HEK293 (cell line): ENCODE data around the gene P2RY2.

Source experiments
- CTCF ChIA-PET: fragments of 350-600 bp; formaldehyde crosslinking; extraction: SDS; loops from one replicate; lab custom pipeline; 2021; ENCODE audit warnings: antibody characterized with exemption; lab: Yijun Ruan, JAX
- POLR2A ChIA-PET: fragments of 300-600 bp; formaldehyde crosslinking; extraction: SDS; loops from one replicate; lab custom pipeline; 2020; ENCODE audit warnings: antibody characterized with exemption, inconsistent platforms; lab: Yijun Ruan, JAX
- H3K27ac ChIP-seq: fragments of 200-500 bp; sonication (Bioruptor generic); 2 replicates; pipeline ENCODE4 v1.5.1; 2014; ENCODE audit warnings: low read depth, low read length, control low read depth, inconsistent platforms; ENCODE audit errors: extremely low read depth
- H3K36me3 ChIP-seq, 2 experiments: fragments of 200-500 bp in 1 of 2; sonication (Bioruptor generic) in 1 of 2; 1 replicate in 1 of 2; 2 replicates in 1 of 2; pipeline ENCODE4 v1.5.1; 2014 to 2017; ENCODE audit warnings: inconsistent platforms in 2 of 2, low read length in 2 of 2; ENCODE audit not compliant: control insufficient read depth in 2 of 2, insufficient read depth in 1 of 2
- H3K4me1 ChIP-seq: fragments of 200-500 bp; sonication (Bioruptor generic); 2 replicates; pipeline ENCODE4 v1.5.1; 2014; ENCODE audit warnings: mild to moderate bottlenecking, low read length, inconsistent platforms; ENCODE audit not compliant: control insufficient read depth, insufficient read depth
- H3K4me3 ChIP-seq: 2 replicates; pipeline ENCODE4 v1.5.1; 2011; ENCODE audit warnings: low read depth, mild to moderate bottlenecking, control low read depth, low read length, moderate library complexity
- H3K9me3 ChIP-seq: fragments of 200-500 bp; sonication (Bioruptor generic); 2 replicates; pipeline ENCODE4 v1.5.1; 2014; ENCODE audit warnings: low read depth, low read length, inconsistent platforms; ENCODE audit not compliant: control insufficient read depth, insufficient read depth
- GLIS1 ChIP-seq: fragments of 450-650 bp; formaldehyde crosslinking; IDR thresholded peaks from 2 replicates; pipeline ENCODE4 v1.5.1; 2016; ENCODE audit warnings: missing biosample characterization, missing genetic modification characterization
- KLF7 ChIP-seq: fragments of 450-650 bp; formaldehyde crosslinking; IDR thresholded peaks from 2 replicates; pipeline ENCODE4 v1.5.1; 2016; ENCODE audit warnings: missing biosample characterization, missing genetic modification characterization, borderline replicate concordance
- SCRT2 ChIP-seq: fragments of 450-650 bp; formaldehyde crosslinking; IDR thresholded peaks from 2 replicates; pipeline ENCODE4 v1.5.1; 2016; ENCODE audit warnings: missing biosample characterization, missing genetic modification characterization
- ZBTB1 ChIP-seq: fragments of 450-650 bp; formaldehyde crosslinking; IDR thresholded peaks from 2 replicates; pipeline ENCODE4 v1.5.1; 2016; ENCODE audit warnings: missing biosample characterization, missing genetic modification characterization
- ZBTB8A ChIP-seq: fragments of 450-650 bp; formaldehyde crosslinking; IDR thresholded peaks from 2 replicates; pipeline ENCODE4 v1.5.1; 2016; ENCODE audit warnings: missing biosample characterization, missing genetic modification characterization
- ZNF138 ChIP-seq: fragments of 450-650 bp; formaldehyde crosslinking; IDR thresholded peaks from 2 replicates; pipeline ENCODE4 v1.5.1; 2016; ENCODE audit warnings: missing biosample characterization, missing genetic modification characterization, borderline replicate concordance
- ZNF16 ChIP-seq: fragments of 450-650 bp; formaldehyde crosslinking; IDR thresholded peaks from 2 replicates; pipeline ENCODE4 v1.5.1; 2016; ENCODE audit warnings: low read depth, missing biosample characterization, missing genetic modification characterization
- ZNF175 ChIP-seq: fragments of 450-650 bp; formaldehyde crosslinking; IDR thresholded peaks from 2 replicates; pipeline ENCODE4 v1.5.1; 2016; ENCODE audit warnings: missing biosample characterization, missing genetic modification characterization
- ZNF23 ChIP-seq: fragments of 450-650 bp; formaldehyde crosslinking; IDR thresholded peaks from 2 replicates; pipeline ENCODE4 v1.5.1; 2016; ENCODE audit warnings: missing biosample characterization, missing genetic modification characterization, borderline replicate concordance
- ZNF335 ChIP-seq: fragments of 450-650 bp; formaldehyde crosslinking; conservative IDR thresholded peaks from 2 replicates; pipeline ENCODE4 v1.5.1; 2016; ENCODE audit warnings: missing biosample characterization, missing genetic modification characterization
- ZNF423 ChIP-seq: fragments of 450-650 bp; formaldehyde crosslinking; IDR thresholded peaks from 2 replicates; pipeline ENCODE4 v1.5.1; 2016; ENCODE audit warnings: missing biosample characterization, missing genetic modification characterization
- ZNF610 ChIP-seq: fragments of 450-650 bp; formaldehyde crosslinking; IDR thresholded peaks from 2 replicates; pipeline ENCODE4 v1.5.1; 2016; ENCODE audit warnings: missing biosample characterization, missing genetic modification characterization, borderline replicate concordance
- ZNF623 ChIP-seq: fragments of 450-650 bp; formaldehyde crosslinking; IDR thresholded peaks from 2 replicates; pipeline ENCODE4 v1.5.1; 2016; ENCODE audit warnings: missing biosample characterization, missing genetic modification characterization
- ZNF626 ChIP-seq: fragments of 450-650 bp; sonication (Bioruptor Pico); formaldehyde crosslinking; IDR thresholded peaks from 2 replicates; pipeline ENCODE4 v1.5.1; 2018; ENCODE audit warnings: missing biosample characterization, missing genetic modification characterization, inconsistent platforms
- ZNF785 ChIP-seq: fragments of 450-650 bp; formaldehyde crosslinking; IDR thresholded peaks from 2 replicates; pipeline ENCODE4 v1.5.1; 2016; ENCODE audit warnings: missing biosample characterization, missing genetic modification characterization
- TF ChIP-seq, protein P1 (sequence below): fragments of 450-650 bp; formaldehyde crosslinking; IDR thresholded peaks from 2 replicates; pipeline ENCODE4 v1.5.1; 2016; ENCODE audit warnings: missing biosample characterization, missing genetic modification characterization
- TF ChIP-seq, protein P2 (sequence below): fragments of 450-650 bp; formaldehyde crosslinking; IDR thresholded peaks from 2 replicates; pipeline ENCODE4 v1.5.1; 2017; ENCODE audit warnings: missing biosample characterization, missing genetic modification characterization
- TF ChIP-seq, protein P3 (sequence below): fragments of 450-650 bp; formaldehyde crosslinking; IDR thresholded peaks from 2 replicates; pipeline ENCODE4 v1.5.1; 2016; ENCODE audit warnings: missing biosample characterization, missing genetic modification characterization
- TF ChIP-seq, protein P4 (sequence below): fragments of 450-650 bp; formaldehyde crosslinking; IDR thresholded peaks from 2 replicates; pipeline ENCODE4 v1.5.1; 2016; ENCODE audit warnings: missing biosample characterization, missing genetic modification characterization
- TF ChIP-seq, protein P5 (sequence below): fragments of 450-650 bp; formaldehyde crosslinking; IDR thresholded peaks from 2 replicates; pipeline ENCODE4 v1.5.1; 2016; ENCODE audit warnings: missing biosample characterization, missing genetic modification characterization
- TF ChIP-seq, protein P6 (sequence below): fragments of 450-650 bp; IDR thresholded peaks from 2 replicates; pipeline ENCODE4 v1.5.1; 2018; ENCODE audit warnings: missing biosample characterization, mild to moderate bottlenecking, missing genetic modification characterization
- TF ChIP-seq, protein P7 (sequence below): fragments of 450-650 bp; formaldehyde crosslinking; IDR thresholded peaks from 2 replicates; pipeline ENCODE4 v1.5.1; 2016; ENCODE audit warnings: missing biosample characterization, missing genetic modification characterization, borderline replicate concordance

P2RY2 gene

DNA sequence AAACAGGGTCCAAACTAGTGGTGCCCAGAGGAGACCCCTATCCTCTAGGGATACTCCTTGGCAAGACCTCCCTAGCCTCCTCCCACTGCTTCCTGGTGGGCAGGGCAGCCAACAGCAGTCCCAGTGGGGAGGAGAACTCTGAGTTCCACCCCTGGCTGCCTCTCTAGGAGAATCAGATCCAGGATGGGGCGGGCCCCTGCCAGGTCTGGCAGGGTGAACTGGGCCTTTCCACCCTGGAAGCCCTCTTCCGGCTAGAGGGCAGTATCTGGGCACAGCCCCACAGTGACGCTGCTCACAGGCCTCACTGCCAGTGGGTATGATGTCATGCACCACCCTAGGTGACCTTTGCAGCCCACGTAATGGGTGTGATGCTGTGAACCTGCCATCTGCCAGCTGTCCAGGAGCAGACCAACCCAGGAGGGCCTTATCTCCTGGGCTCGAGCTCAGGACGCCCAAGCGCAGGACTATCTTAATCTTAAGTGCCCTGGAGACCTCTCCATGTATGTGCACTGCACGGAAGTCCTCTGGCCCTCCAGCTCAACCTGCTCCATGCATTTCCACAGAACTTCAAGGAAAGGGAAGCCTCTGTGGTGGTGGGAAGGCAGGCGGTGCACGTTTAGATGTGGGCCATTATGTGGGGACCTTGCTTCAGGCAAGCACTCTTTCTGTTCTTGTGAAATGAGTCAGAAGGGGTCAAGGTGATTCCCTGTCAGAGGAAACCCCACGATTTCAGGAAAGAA is 44.2 kb upstream of the P2RY2 start:
- ChIA-PET CTCF (interaction anchor here (0.9 kb wide), 1 partner anchor 115 kb away, joined by 5 read pairs; no protein-coding TSS in a partner anchor), POLR2A (no interaction called here)
- Histone ChIP-seq H3K36me3 (no peaks in the 10 kb centered on the region), H3K9me3 (no peaks in the 10 kb centered on the region), H3K4me1 (no peaks in the 10 kb centered on the region), H3K27ac (no peak overlapping the region), H3K4me3 (no peak overlapping the region)
- TF ChIP-seq ZNF335 (no peak), ZNF623 (no peak), ZNF423 (tag by site-specific recombination) (no peak), ZNF138 (no peak), SCRT2 (tag by site-specific recombination) (no peak), ZNF175 (tag by site-specific recombination) (no peak), ZNF610 (tag by site-specific recombination) (no peak), KLF7 (no peak), GLIS1 (tag by site-specific recombination) (no peak)
- TF ChIP-seq, protein P1, sequence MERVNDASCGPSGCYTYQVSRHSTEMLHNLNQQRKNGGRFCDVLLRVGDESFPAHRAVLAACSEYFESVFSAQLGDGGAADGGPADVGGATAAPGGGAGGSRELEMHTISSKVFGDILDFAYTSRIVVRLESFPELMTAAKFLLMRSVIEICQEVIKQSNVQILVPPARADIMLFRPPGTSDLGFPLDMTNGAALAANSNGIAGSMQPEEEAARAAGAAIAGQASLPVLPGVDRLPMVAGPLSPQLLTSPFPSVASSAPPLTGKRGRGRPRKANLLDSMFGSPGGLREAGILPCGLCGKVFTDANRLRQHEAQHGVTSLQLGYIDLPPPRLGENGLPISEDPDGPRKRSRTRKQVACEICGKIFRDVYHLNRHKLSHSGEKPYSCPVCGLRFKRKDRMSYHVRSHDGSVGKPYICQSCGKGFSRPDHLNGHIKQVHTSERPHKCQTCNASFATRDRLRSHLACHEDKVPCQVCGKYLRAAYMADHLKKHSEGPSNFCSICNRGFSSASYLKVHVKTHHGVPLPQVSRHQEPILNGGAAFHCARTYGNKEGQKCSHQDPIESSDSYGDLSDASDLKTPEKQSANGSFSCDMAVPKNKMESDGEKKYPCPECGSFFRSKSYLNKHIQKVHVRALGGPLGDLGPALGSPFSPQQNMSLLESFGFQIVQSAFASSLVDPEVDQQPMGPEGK (tag by site-specific recombination), result no peak
- TF ChIP-seq, protein P2, sequence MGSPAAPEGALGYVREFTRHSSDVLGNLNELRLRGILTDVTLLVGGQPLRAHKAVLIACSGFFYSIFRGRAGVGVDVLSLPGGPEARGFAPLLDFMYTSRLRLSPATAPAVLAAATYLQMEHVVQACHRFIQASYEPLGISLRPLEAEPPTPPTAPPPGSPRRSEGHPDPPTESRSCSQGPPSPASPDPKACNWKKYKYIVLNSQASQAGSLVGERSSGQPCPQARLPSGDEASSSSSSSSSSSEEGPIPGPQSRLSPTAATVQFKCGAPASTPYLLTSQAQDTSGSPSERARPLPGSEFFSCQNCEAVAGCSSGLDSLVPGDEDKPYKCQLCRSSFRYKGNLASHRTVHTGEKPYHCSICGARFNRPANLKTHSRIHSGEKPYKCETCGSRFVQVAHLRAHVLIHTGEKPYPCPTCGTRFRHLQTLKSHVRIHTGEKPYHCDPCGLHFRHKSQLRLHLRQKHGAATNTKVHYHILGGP (tag by site-specific recombination), result no peak
- TF ChIP-seq, protein P3, sequence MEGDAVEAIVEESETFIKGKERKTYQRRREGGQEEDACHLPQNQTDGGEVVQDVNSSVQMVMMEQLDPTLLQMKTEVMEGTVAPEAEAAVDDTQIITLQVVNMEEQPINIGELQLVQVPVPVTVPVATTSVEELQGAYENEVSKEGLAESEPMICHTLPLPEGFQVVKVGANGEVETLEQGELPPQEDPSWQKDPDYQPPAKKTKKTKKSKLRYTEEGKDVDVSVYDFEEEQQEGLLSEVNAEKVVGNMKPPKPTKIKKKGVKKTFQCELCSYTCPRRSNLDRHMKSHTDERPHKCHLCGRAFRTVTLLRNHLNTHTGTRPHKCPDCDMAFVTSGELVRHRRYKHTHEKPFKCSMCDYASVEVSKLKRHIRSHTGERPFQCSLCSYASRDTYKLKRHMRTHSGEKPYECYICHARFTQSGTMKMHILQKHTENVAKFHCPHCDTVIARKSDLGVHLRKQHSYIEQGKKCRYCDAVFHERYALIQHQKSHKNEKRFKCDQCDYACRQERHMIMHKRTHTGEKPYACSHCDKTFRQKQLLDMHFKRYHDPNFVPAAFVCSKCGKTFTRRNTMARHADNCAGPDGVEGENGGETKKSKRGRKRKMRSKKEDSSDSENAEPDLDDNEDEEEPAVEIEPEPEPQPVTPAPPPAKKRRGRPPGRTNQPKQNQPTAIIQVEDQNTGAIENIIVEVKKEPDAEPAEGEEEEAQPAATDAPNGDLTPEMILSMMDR (tag by site-specific recombination), result no peak
- TF ChIP-seq, protein P4, sequence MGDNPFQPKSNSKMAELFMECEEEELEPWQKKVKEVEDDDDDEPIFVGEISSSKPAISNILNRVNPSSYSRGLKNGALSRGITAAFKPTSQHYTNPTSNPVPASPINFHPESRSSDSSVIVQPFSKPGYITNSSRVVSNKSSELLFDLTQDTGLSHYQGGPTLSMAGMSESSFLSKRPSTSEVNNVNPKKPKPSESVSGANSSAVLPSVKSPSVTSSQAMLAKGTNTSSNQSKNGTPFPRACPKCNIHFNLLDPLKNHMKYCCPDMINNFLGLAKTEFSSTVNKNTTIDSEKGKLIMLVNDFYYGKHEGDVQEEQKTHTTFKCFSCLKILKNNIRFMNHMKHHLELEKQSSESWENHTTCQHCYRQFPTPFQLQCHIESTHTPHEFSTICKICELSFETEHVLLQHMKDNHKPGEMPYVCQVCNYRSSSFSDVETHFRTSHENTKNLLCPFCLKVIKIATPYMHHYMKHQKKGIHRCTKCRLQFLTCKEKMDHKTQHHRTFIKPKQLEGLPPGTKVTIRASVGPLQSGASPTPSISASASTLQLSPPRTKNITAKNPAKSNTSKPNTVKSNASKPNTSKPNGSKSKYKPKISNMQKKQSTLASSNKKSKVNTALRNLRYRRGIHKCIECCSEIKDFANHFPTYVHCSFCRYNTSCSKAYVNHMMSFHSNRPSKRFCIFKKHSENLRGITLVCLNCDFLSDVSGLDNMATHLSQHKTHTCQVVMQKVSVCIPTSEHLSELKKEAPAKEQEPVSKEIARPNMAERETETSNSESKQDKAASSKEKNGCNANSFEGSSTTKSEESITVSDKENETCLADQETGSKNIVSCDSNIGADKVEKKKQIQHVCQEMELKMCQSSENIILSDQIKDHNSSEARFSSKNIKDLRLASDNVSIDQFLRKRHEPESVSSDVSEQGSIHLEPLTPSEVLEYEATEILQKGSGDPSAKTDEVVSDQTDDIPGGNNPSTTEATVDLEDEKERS, result no peak

DNA sequence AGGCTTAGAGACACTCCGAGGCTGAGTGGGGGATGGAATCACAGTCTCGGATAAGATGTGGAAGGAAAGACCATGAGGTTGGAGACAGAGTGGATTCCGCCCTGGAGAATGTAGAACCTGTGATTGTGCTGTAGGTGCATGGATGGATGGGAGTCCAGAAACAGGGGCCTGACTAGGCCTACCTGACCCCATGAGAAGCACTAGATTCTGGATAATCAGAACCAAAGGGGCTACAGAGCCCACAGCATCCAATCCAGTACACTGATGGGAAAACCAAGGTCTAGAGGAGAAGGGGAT is 43.6 kb upstream of the P2RY2 start:
- H3K27ac ChIP-seq, result no peak overlapping the region
- H3K9me3 ChIP-seq, result no peaks in the 10 kb centered on the region
- H3K36me3 ChIP-seq, result no peaks in the 10 kb centered on the region
- no peak overlapping the region for H3K4me3 ChIP-seq
- CTCF ChIA-PET, result no interaction called here
- no peaks in the 10 kb centered on the region for H3K4me1 ChIP-seq
- POLR2A ChIA-PET, result no interaction called here
- TF ChIP-seq, protein P5, sequence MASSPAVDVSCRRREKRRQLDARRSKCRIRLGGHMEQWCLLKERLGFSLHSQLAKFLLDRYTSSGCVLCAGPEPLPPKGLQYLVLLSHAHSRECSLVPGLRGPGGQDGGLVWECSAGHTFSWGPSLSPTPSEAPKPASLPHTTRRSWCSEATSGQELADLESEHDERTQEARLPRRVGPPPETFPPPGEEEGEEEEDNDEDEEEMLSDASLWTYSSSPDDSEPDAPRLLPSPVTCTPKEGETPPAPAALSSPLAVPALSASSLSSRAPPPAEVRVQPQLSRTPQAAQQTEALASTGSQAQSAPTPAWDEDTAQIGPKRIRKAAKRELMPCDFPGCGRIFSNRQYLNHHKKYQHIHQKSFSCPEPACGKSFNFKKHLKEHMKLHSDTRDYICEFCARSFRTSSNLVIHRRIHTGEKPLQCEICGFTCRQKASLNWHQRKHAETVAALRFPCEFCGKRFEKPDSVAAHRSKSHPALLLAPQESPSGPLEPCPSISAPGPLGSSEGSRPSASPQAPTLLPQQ, result no peak
- no peak for TF ChIP-seq ZNF623
- TF ChIP-seq ZBTB8A, result no peak
- no peak for TF ChIP-seq ZNF626 (tag by site-specific recombination)
- no peak for TF ChIP-seq ZNF16
- TF ChIP-seq ZBTB1 (tag by site-specific recombination), result no peak
- TF ChIP-seq, protein P6, sequence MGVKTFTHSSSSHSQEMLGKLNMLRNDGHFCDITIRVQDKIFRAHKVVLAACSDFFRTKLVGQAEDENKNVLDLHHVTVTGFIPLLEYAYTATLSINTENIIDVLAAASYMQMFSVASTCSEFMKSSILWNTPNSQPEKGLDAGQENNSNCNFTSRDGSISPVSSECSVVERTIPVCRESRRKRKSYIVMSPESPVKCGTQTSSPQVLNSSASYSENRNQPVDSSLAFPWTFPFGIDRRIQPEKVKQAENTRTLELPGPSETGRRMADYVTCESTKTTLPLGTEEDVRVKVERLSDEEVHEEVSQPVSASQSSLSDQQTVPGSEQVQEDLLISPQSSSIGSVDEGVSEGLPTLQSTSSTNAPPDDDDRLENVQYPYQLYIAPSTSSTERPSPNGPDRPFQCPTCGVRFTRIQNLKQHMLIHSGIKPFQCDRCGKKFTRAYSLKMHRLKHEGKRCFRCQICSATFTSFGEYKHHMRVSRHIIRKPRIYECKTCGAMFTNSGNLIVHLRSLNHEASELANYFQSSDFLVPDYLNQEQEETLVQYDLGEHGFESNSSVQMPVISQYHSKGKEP (tag by site-specific recombination), result no peak
- TF ChIP-seq, protein P7, sequence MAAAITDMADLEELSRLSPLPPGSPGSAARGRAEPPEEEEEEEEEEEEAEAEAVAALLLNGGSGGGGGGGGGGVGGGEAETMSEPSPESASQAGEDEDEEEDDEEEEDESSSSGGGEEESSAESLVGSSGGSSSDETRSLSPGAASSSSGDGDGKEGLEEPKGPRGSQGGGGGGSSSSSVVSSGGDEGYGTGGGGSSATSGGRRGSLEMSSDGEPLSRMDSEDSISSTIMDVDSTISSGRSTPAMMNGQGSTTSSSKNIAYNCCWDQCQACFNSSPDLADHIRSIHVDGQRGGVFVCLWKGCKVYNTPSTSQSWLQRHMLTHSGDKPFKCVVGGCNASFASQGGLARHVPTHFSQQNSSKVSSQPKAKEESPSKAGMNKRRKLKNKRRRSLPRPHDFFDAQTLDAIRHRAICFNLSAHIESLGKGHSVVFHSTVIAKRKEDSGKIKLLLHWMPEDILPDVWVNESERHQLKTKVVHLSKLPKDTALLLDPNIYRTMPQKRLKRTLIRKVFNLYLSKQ, result no peak
- no peak for TF ChIP-seq ZNF23
- TF ChIP-seq ZNF785 (tag by site-specific recombination), result no peak
